Fibroblast of mammary gland (primary cell): ENCODE measurements around the gene IDH3G.

Source experiments
- DNase-seq: peaks from one replicate; pipeline ENCODE4 v3.0.0-alpha.2; 2010; ENCODE audit warnings: low read depth
- H3K4me3 ChIP-seq: 2 replicates; pipeline ENCODE4 v1.5.1; 2011; ENCODE audit warnings: low read depth, mild to moderate bottlenecking, low read length, moderate library complexity; ENCODE audit not compliant: control insufficient read depth
- TF ChIP-seq, protein P1 (sequence below): conservative IDR thresholded peaks from 2 replicates; pipeline ENCODE4 v1.5.1; 2011; ENCODE audit warnings: low read depth, low read length, inconsistent platforms; ENCODE audit not compliant: control insufficient read depth, insufficient read depth

The IDH3G gene

DNA sequence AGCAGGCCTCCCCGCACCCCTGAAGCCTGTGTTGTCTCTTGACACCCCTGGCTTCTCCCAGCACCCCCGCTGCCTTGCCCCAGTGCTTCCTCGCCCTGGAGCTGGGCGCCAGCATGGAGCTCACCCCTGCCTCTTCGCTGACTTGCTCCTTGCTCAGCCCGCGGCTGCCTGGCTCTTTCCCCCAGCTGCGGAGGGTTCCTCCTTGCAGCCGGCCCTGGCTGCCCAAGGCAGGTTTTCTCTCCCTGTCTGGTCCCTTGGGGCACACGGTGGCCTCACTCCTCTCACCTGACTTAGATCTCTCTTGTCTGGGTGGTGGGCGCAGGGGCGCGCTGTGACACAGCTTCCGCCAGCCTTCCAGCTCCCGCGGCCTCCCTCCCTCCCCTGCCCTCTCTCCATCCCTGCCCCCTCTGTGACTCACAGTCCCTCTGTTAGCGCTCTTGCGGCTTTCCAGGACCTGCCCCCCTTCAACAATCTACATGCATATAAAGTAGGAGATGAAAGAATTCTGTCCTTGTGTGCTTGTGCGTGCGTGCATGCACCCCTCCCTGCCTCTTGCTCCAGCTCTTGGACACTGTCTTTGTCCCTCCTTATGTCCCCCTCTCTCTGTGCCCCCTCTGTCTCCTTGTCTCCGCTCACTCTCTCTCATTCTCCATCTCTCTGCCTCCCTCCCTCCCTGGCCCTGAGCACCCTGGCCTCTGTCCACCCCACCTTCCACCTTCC, 27.9 kb downstream of the IDH3G start:
- TF ChIP-seq, protein P1, sequence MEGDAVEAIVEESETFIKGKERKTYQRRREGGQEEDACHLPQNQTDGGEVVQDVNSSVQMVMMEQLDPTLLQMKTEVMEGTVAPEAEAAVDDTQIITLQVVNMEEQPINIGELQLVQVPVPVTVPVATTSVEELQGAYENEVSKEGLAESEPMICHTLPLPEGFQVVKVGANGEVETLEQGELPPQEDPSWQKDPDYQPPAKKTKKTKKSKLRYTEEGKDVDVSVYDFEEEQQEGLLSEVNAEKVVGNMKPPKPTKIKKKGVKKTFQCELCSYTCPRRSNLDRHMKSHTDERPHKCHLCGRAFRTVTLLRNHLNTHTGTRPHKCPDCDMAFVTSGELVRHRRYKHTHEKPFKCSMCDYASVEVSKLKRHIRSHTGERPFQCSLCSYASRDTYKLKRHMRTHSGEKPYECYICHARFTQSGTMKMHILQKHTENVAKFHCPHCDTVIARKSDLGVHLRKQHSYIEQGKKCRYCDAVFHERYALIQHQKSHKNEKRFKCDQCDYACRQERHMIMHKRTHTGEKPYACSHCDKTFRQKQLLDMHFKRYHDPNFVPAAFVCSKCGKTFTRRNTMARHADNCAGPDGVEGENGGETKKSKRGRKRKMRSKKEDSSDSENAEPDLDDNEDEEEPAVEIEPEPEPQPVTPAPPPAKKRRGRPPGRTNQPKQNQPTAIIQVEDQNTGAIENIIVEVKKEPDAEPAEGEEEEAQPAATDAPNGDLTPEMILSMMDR, result no peak
- peak overlapping the region; percentile 43 for H3K4me3 ChIP-seq
- peak; percentile 66 for DNase-seq

DNA sequence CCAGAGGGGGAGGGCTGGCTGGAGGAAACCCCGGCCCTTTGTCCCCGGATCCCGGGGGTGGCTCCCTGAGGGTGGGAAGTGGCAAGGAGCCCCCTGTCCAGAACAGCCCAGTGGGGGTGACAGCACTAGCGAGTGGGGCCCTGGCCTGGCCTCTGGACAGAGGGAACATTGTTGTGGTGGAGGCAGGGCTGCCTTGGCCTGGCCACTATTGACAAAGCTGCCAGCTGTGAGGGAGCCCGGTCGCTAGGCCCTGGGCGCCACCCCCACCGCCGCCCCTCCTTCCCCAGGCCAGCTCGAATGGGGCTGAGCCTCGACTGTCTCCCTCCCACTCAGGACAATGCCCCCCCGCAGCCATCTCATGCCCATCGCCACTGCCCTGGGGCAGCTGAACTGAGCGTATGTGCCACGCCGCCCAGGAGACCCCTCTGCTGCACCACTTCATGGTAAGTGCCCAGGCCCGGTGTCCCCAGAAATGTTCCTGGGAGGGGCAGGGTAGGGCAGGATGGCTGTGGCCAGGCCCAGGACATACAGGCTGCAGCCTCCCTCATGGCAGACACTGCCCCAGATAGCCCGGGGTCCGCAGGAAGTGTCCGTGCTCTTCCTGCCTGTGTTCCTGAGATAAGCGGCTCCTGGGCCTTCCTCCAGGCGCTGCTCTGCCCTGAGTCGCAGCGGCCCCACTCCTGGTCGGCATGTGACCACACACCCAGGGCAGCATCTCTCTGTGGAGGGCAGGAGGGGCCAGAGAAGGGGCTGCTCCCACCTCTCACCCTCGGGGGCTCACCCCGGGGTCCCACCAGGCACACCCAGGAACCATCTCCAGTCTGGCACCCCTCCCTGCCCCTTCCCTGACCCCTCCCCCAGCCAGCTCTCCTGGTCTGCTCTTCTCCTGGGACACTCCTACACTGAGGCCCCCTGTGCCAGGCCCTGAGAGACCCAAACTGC, 28.8 kb downstream of the IDH3G start:
- no peak for DNase-seq
- TF ChIP-seq, protein P1, result no peak
- H3K4me3 ChIP-seq, result peak overlapping the region; percentile 43

DNA sequence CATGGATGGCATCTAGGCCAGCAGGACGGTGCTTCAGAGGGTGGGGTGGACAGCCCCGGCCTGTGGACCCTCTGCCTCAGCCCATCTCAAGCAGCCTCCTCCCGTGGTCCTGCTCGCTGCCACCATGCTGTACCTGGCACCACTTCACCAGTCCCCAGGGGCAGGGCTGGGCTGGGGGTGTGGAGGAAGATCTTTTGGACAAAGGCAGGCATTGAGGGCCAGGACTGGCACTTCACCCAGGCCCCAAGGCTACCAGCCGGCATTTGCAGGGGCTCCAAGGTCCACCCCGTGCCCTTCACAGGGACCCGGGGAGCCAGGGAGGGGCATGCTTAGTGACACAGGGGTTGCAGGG, 29.4 kb downstream of the IDH3G start:
- no peak for DNase-seq
- H3K4me3 ChIP-seq, result no peak overlapping the region
- TF ChIP-seq, protein P1, result no peak

DNA sequence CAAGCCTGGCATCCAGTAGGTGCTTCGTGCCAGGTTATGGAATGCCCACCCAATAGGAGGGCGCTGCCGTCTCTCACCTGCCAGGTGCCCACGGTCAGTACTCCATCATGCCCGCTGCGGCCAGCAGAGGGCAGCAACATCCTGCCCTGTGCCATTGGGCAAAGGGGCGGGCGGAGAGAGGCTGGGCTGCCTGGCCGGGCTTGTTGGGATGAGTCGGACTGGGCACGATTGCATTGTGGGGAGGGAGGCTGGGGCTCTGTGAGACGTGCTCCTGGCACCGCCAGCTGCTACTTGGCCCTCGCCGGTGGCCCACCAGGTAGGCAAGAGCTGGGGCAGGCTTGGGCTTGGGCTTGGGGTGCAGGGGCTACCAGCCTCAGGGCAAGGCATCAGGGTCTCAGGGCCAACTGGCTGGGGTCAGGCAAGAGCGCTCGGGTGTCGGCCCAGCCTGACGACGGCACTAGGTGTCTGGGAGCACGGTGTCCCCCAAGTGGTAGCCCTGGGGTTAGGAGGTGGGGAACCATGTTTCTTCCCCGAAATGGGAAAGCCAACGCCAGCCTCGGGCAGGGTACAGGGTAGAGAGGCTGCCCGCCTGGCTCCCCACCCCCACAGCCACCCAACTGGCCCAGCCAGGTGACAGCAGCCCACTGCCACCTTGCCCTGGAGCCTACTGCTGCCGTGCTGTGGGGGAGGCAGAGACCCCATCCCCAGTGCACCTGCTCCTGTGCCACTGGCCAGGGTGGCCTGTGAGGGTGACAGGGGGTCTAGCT, 30.0 kb downstream of the IDH3G start, which contains the start of gene PLXNB3:
Gene PLXNB3 (plus strand): TSS at position 261 of the 767 bp plus-strand sequence. CDS start 1,287 bp downstream, outside the sequence.
- H3K4me3 ChIP-seq, result peak within 1 kb of the TSS; percentile 43
- TF ChIP-seq, protein P1, result peak; percentile 69
- DNase-seq, result peak; percentile 62

DNA sequence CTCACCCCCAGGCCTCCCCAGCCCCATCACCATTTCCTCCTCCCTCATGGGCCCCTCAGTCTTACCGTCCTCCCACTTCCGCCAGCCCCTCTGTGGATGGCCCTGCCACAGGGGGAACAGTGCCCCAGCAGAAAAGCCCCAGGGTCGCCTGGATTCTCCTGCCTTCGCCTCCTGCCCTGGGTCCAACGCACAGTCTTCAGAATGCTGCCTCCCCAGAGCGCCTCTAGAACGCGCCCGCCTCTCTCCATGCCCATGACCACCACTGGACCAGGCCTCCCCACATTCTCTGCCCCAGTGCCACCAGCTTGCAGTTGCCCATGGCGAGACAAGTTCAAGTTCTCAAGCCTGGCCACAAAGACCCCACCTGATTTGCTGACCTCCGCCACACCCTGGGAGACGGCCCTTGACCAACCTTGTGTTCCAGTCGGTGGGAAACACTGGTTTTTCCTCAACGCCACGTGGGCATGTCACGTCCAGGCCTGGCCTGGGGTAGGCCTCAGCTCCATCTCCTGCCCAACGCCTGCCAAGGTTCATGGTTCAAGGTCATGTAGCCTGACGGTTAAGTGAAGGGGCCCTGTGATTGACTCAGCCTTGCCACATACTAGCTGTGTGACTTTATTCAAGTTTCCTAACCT, 30.8 kb downstream of the IDH3G start:
- DNase-seq, result no peak
- no peak overlapping the region for H3K4me3 ChIP-seq
- TF ChIP-seq, protein P1, result no peak

DNA sequence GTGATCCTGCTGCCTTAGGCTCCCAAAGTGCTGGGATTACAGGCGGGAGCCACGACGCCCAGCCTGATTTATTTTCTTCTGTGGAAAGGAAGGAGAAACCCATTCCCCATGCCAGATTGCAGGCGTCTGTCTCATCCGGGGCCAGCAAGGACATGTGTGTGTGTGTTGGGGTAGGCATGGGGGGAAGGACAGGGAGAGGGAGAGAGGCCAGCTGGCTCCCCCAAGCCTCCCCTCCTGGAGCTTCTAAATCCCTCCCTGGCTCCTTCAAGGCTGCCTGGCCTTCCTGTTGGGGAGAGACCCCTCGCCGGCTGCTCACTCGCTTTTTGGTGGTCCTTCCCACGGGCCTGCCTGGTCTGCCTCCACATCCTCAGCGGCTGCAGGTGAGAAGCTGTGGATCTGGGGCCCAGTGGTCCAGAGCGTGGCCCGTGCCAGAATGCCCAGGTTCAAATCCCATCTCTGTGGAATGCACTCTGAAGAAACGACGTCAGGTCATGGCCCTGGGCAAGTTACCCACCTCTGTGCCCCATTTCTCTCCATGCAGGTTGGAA, 31.5 kb downstream of the IDH3G start:
- TF ChIP-seq, protein P1, result no peak
- H3K4me3 ChIP-seq, result no peak overlapping the region
- no peak for DNase-seq
